HG02840 (cell line): Measurements from ENCODE around the gene GRIN3A.
"Not testable (repeated sequence)": the region's sequence is repeated elsewhere in the genome, so short reads cannot be mapped to it uniquely, and the experiment has no call there.

Source experiments
- ATAC-seq: cut with Tn5 transposase; IDR thresholded peaks from one replicate; pipeline ENCODE4 v1.9.1; 2021; ENCODE audit warnings: mild to moderate bottlenecking, moderate library complexity, moderate number of reproducible peaks; ENCODE audit not compliant: unreplicated experiment, low FRiP score

GRIN3A gene

DNA sequence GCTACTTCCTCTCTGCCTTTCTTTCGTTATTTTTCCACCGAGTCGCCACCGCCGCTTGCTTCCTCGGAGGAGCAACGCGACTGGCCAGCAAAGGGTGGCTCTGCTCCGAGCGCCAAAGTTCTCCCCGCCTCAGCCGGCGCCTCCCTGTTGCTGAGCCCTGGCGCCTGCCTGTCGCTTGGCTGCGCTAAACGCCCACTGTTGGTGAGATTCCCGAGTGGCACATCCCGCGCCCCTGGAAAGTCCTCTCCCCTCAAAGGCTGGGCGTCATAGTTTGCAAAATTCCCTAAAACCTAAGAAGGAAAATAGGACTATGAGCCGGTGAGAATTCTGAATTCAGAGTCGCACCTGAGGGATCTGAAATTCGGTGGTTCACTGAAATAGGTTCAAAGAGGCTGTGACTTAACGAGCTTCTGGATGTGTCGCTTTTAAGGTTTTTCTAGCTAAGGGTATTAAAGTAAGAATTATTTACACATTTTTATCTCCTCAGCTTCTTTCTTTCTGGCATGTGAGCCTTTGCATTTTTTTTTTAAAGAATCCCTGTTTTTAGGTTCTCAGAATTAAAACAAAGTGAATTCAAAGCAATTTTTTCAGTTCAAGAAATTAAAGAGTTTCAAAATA lies at the start of gene GRIN3A:
TSS of gene GRIN3A (minus strand) at position 82 of the 618 bp plus-strand sequence. CDS start 668 bp downstream, outside the sequence.
- ATAC-seq = no peak

DNA sequence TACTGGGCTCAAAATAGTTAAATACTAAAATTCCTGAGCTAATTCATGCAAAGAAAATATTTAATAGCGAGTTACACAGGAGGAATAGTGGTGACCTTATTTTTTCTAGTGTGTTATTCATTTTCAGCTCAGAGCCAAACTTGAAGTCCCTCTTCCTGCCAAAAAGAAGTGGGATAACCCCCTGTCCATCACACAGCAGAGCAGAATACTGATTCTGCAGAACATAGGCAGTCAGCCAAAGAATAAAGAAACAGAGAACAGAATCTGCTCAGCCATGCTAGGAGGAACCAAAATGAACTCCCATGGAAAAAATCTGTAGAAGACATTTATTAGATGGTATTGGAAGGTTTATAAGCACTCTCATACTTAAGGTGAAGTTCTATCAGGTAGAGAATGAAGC lies 49.4 kb upstream of the GRIN3A start:
- ATAC-seq = no peak

DNA sequence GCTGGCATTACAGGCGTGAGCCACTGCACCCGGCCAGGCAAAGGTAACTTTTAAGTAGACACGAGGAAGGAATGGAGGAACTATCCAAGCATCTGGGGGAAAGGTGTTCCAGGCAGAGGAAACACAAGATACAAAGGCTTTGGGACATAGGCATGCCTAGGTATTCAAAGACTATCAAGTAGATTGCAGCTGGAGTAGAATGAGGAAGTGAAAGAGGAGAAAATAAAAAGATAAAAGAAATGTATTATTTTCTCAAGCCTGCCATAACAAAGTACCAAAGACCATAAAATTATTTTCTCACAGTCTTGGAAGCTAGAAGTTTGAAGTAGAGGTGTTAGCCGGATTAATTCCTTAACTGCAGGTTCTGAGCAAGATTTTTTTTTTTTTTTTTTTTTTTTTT lies 39.9 kb upstream of the GRIN3A start:
- no peak for ATAC-seq

DNA sequence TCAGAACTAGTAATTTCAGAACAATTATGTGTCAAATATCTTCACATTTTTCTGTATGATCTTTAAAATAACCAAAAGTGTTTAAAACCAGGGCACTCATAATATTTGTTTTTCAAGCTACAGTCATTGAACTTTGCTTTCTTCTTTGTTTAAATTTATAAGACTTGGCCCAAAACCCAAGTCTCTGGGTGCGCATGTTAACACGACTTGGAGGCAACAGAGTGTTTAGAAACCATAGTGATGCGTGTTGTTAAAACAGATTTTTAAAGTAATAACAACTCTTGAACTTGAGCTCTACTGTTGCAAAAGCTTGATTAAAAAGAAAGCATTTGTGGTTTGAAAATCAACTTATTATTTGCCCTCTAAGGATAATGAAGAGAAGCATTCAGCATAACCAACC lies 26.0 kb upstream of the GRIN3A start:
- ATAC-seq = no peak

DNA sequence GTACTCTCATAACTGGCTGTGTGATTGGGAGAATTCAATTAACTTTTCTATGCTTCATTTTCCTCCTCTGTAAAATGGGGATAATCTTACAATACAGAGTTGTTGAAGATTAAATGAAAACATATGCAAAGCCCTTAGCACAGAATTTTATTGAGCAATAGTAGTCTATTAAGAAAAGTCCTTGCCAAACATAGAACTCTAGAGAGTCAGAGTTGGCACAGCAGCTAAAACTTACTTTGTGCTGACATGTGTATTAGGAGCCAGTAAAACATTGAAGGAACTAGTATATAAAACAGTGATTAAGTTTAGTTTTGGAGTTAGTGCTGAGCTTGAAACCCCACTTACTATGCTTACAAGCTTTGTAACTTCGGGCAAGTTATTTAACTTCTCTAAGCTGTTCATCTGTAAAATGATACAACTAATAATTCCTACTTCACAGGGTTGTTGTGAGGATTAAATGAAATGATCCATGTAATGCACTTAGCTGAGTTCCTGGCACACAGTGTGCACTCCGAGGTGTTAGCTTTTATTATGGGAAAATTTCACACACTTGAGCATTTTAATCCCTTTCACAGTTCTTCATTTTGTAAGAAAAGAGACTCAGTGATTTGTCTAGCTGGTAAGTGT lies 20.0 kb upstream of the GRIN3A start:
- no peak for ATAC-seq

DNA sequence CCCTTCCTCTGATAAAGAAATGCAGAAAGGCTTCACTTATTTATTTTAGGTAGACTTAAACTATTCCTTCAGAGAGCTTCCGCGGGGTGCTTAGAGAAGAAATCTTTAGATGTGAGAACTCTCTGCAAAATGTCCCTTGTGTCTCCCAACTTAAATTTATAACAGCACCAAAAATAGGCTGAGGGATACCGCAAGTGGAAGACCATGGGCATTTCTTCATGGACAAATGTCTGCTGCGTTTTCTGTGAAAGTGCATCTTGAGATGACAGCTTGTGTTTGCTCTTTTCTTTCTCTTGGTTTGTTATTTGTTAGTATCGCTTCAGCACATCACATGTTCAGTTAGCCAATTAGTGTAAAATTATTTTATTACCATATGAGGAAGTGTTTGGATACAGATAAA lies 15.3 kb upstream of the GRIN3A start:
- ATAC-seq = no peak

DNA sequence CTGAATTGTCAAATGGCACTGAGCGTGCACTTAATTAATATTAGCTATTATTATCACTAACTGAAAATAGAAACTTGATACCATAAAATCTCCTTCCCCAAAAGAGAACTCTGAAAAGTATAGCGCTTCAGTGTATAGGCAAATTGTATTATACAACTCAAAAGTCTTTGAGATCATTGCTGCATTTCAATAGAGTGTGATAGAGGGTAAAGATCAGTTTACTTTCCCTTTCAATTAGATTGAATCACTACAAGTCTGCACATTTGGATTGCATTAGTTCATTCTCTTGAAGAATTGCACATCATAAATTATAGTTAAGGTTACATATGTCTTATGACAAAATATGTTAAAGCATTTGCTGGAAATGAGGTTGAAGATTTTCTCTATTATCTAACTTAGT lies 13.4 kb upstream of the GRIN3A start:
- ATAC-seq = no peak

DNA sequence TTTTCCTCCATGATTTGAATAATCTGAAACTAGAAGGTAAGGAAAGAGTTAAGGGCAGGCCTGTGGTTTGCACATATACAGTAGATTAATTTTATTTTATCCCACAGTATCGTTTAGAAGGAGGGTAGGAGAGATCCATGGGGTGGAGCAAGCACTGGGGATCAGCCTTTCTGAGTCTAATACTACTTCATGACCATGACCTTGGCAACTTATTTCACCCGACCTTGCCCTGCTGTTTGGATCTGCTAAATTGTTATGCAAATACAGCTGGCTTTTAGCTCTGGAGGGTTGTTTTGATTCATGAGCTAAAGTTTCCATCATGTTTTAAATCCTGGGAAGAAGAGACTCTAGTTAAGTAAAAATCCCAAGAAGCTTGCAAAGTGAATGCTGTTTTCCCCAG lies 864 bp upstream of the GRIN3A start:
- ATAC-seq = no peak

DNA sequence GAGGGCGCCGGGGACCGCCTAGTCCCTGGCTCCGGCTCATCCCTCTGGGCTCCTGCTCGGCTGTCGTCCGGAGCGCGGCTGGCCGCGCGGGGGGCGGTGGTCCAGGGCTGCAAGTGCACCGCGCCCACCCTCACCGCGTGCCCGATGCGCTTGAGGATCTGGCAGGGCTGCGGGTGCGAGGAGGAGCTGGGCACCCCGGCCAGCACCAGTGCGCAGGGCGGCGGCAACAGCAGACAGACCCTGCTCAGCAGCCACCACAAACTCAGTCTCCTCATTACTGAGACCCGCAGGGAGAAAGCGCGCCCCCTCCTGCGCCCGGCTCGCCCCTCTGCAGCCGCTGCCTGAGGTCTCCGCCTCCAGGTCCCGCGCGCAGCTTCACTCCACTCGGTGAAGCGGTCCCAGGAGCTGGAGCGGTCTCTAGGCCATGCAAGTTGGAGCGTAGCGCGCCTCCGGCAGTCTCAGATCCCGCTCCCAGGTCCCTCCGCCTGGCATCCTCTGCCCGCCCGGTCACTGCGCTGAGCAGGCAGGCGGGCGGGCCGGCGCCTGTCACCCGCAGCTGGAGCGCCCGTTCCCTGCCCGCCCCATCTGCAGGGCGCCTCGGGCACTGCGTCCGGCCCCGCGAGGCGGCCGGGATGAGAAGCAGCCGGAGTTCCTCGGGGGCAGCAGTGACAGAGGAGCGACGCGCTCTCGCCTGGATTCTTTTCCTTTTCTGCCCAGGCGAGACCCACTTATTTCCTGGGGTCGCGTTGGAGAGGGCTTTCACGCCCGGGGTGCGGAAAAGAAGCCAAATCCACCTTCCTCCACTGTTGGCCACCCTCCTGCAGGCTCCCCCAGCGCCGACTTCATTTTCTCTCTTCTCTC lies 512 bp downstream of the GRIN3A start:
- no peak for ATAC-seq

DNA sequence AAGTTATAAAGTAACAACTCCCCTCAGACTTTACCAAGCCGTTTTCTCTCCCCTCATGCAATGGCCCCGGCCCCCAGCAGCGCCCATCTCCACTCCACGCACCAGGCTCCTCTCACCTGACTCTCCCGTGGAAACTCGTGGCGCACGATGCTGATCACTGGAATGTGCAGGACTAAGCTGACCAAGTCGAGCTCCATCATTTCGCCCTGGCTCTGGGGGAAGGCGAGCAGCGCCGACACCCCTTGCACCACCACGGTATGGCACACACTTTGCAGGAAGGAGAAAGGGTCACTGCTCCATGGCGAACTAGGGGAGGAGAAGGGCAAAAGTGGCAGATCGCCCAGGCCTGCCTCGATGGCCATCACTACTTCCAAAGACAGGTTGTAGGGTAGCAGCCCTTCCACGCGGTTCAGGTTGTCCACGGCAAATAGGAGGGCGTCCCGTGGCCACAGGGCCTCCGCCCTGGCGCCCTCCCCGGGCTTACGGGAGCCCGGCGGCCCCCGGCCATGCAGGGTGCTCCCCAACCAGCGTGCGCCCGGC lies 1.2 kb downstream of the GRIN3A start:
- ATAC-seq = no peak

DNA sequence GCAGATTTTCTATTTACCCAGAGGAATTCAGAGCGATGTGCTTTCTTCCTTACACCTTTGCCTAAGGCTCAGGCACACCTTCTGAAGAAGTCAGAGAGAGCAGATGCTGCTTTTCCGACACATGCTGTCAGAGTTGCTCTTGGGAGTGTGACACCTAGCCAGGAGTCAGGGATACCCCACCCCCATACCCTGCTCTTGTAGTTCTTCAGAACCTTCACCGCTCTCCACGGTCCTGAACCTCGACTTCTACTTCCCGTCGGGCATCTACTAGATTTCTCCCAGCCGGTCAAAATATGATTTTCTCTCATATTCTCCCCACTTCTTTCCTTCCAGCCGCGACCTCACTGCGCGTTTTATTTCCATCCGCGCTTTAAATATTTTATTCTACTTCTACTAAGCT lies 1.7 kb downstream of the GRIN3A start:
- ATAC-seq = no peak

DNA sequence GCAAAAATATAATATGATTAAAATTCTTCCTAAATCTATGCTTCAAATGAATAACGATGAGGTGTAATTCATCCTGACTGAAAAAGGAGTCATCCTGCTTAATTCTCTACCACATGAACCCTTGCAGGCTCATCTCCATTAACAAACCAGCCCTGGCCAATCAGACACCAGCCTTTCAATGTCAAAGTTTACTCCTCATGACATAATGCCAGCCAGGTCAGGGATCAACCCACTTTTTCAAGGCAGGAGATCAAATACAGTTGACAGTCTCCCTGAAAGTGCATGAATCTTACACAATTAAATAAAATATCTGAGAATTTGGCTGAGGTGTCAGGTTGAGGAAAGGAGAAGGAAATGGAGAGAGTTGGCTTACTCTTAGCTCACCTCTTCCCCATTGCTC lies 7.0 kb downstream of the GRIN3A start:
- no peak for ATAC-seq

DNA sequence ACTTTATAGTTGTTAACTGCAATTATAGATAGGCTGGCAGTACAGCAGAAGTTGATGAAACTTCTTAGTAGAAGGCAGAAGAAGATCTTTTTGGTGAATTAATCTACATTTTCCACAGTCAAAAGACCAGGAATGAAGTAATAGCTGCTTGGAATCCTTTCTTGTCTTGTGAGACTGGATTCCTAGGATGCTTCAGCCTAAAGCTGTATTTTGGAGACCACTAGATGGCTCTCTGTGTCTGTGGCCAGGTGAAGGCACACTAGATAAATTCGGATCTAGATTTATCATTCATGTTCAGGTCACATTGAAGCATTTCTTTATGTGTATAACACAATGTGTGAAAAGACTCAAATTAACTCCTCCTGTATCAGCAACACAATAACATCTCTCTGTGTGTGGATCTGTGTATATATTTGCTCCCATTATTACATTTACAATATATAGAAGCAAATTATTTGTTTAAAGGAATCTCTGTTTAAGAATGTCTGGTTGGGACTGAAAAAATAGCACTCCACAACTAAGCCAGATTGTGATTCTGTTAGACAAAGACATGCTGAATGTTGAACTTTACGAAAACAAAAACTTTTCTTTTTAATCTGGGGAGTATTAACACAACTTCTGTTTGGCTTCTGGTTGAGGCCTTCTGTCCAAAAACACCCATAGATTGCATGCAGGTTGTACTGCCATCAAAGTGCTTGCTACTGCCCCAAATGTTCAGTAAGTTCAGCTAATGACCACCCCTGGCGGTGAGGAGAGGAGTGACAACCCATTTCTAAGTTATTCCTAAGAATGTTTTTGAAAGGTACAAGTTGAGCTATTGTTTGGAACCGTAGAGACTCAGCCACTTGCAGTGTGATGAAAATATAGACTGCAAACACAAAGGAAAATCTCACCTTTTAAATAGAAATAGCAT lies 10.6 kb downstream of the GRIN3A start:
- ATAC-seq = no peak

DNA sequence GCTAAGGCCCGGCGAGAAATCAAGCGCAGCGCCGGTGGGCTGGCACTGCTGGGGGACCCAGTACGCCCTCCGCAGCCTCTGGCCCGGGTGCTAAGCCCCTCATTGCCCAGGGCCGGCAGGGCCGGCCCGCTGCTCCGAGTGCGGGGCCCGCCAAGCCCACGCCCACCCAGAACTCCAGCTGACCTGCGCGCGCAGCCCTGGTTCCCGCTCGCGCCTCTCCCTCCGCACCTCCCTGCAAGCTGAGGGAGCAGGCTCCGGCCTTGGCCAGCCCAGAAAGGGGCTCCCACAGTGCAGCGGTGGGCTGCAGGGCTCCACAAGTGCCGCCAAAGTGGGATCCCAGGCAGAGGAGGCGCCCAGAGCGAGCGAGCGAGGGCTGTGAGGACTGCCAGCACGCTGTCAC lies 14.2 kb downstream of the GRIN3A start:
- not testable (repeated sequence) for ATAC-seq

DNA sequence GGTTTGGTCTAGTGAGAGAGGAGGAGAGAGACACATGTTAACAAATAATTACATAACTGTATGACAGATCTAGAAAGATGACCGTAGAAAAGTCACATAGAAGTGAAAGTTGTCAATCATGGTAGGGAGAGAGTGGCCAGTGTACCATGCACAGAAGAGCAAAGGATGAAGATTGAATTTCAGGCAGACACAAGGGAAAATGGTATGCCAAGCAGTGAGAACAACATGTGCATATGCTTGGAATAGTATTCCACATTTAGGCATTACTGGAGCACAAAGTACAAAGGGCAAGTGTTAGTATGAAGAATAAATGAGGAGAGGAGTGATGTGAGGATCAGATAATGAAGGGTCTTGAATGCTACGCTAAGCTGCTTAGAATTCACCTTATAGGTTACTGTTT lies 20.3 kb downstream of the GRIN3A start:
- ATAC-seq = no peak

DNA sequence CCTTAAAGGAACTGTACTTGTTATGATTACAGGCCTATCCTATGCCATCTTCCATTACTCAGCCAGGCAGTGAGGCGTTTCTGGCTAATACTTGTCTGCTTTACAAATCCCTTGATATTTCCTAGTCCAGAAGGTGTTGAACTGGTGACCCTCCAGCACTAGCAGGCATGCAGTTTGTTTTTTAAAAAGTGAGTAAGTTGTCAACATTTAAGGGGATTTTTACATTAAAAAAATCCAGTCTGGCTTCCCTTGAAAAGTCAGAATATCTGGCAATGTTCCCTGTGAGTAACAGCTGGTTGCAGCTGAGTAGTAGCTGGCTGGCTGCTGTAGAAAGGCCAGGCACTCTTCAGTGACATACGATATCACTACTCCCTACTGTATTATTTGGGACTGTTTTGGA lies 21.8 kb downstream of the GRIN3A start:
- no peak for ATAC-seq

DNA sequence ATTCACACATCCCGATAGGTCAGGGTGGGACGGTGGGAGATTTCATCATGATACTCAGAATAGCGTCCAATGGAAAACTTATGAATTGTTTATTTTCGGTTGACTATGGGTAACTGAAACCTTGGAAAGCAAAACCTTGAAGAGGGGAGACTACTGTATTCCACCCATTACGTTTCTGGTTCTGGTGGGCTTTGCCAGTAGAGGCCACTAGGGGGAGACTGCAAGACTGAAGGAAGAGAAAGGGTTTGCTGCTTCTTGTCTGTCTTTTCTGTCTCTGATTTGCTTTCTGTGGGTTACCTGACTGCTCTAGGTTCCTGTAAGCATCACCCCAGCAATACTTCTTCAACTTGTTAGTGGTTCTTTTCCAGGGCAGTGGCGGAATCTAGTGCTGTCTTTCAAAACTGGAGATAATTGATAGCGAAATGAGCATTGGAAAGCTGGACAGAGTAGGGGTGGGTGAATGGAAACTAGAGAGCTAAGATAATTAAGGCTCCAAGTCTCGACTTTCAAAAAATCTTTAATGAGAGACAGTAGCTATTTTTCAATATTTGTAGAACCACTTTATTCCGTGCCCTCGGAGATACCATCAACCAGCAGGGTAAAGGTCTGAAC lies 27.0 kb downstream of the GRIN3A start:
- peak; percentile 68 for ATAC-seq

DNA sequence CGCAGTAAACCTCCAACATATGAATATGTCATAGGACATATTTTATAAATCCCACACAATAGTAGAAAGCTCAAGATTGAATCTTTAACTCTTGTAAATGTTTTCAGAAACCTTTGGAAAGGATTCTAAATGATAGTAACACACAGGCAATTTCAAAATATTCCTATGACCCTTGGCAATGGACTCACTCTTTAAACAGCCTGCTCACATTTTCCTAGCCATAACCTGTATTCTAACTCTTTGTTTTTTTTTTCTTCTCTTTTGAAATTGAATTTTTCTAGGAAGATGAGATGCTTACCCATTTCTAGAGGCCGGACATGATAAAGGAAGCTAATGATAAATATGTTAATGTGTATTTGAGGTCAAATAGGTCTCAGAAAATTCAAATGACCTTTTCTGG lies 29.6 kb downstream of the GRIN3A start:
- ATAC-seq = no peak

DNA sequence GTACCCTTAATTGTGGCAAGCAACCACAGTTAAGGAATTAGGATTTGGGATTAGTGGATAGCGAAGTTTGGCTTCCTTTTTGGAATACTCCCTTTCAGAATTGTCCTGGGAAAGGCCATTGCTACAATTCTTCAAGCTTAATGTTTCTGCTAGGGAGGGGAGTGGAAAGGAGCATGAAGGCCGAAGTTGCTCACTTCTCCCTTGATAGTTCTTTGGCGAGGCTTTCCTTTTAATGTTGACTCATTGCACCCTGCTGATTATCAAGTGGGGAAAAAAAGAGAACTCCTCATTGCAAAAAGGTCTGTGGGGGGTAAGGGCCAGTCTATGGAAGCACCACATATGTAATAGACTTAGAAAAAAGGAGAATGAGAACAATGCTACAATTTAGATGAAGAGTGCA lies 30.7 kb downstream of the GRIN3A start:
- no peak for ATAC-seq

DNA sequence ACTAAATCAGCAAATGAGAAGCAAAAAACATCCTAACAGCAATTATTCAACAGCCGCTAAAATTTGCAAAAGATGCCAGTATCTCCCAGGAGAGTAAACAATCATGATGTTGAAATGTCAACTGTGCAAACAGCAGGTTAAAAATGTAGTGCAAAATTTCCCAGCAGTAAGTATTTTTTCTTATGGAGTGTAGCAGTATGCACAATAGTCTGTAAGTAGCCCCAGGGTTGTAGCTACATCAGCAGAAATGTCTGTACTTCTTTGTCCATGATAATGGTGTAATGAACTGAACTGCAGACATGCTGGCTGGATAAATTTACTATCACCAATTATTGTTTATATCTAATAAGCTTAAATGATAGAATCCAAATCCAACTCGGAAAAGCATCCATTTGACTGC lies 31.4 kb downstream of the GRIN3A start:
- ATAC-seq = no peak
